K562 (cell line): ENCODE data around the gene CCND3. TPM values are rescaled to one million over a fixed set of nuclear protein-coding genes. Genes with fewer than 3 reads are reported as not detected.
A peak's percentile ranks its signal among the peaks of the same experiment; 100 is the strongest.

Source experiments
- EP300 ChIP-seq: IDR thresholded peaks from 2 replicates; pipeline ENCODE4 v1.6.1; 2012; ENCODE audit warnings: low read length, improper control_type of control experiment
- FOXK1 ChIP-seq: sonication (generic); formaldehyde crosslinking; IDR thresholded peaks from 2 replicates; pipeline ENCODE4 v1.8.0; 2022; ENCODE audit warnings: missing genetic modification reagents, mild to moderate bottlenecking, borderline replicate concordance
- HDAC8 ChIP-seq: fragments of 450-650 bp; IDR thresholded peaks from 2 replicates; pipeline ENCODE4 v1.6.1; 2016; ENCODE audit warnings: mild to moderate bottlenecking, missing genetic modification characterization, moderate library complexity, missing compliant biosample characterization
- IRF2 ChIP-seq: sonication (generic); formaldehyde crosslinking; IDR thresholded peaks from 2 replicates; pipeline ENCODE4 v1.8.1; 2022; ENCODE audit warnings: mild to moderate bottlenecking, missing genetic modification reagents
- KDM1A ChIP-seq, 2 experiments: fragments of 450-650 bp; IDR thresholded peaks; 2 replicates each; pipeline ENCODE4 v1.6.1; 2016; ENCODE audit warnings: mild to moderate bottlenecking in 2 of 2
- KDM2B ChIP-seq: fragments of 250-450 bp; sonication (Bioruptor Pico); IDR thresholded peaks from 2 replicates; pipeline ENCODE4 v1.8.0; 2021; ENCODE audit warnings: mild to moderate bottlenecking, moderate library complexity
- MYNN ChIP-seq, 2 experiments: sonication (generic); formaldehyde crosslinking in 1 of 2; IDR thresholded peaks; 2 replicates each; pipeline versions ENCODE4 v1.5.0 to v1.6.1; 2016 to 2020; ENCODE audit warnings: antibody characterized with exemption in 1 of 2, missing genetic modification reagents in 1 of 2
- NCOA2 ChIP-seq, 2 experiments: fragments of 450-650 bp; IDR thresholded peaks; 2 replicates each; pipeline ENCODE4 v1.6.1; 2018; ENCODE audit warnings: mild to moderate bottlenecking in 2 of 2, moderate library complexity in 1 of 2; ENCODE audit not compliant: partially characterized antibody in 2 of 2
- NR2C1 ChIP-seq, 2 experiments: fragments of 450-650 bp; IDR thresholded peaks; 2 replicates each; pipeline ENCODE4 v1.6.1; 2017; ENCODE audit warnings: mild to moderate bottlenecking in 2 of 2, antibody characterized with exemption in 1 of 2, inconsistent platforms in 1 of 2, missing compliant biosample characterization in 1 of 2, missing genetic modification characterization in 1 of 2
- RBM14 ChIP-seq: fragments of 200-400 bp; formaldehyde crosslinking; IDR thresholded peaks from 2 replicates; pipeline ENCODE4 v1.6.1; 2018; ENCODE audit warnings: low read depth, mild to moderate bottlenecking, low read length, moderate library complexity, borderline replicate concordance; ENCODE audit not compliant: insufficient read depth
- SMARCE1 ChIP-seq: fragments of 450-650 bp; IDR thresholded peaks from 2 replicates; pipeline ENCODE4 v1.7.1; 2016; ENCODE audit warnings: mild to moderate bottlenecking
- SREBF2 ChIP-seq: sonication (generic); formaldehyde crosslinking; IDR thresholded peaks from 2 replicates; pipeline ENCODE4 v1.4.0; 2020; ENCODE audit warnings: mild to moderate bottlenecking, missing genetic modification reagents
- SUPT5H ChIP-seq: fragments of 450-650 bp; IDR thresholded peaks from 2 replicates; pipeline ENCODE4 v1.6.1; 2016
- TEAD4 ChIP-seq, 2 experiments: sonication (generic) in 1 of 2; formaldehyde crosslinking in 1 of 2; IDR thresholded peaks; 2 replicates each; pipeline versions ENCODE4 v1.6.1 to v1.8.0; 2012 to 2022; ENCODE audit warnings: borderline replicate concordance in 1 of 2, inconsistent platforms in 1 of 2, low read length in 1 of 2, mild to moderate bottlenecking in 1 of 2, missing genetic modification reagents in 1 of 2
- ZKSCAN1 ChIP-seq: fragments of 150-350 bp; IDR thresholded peaks from 2 replicates; pipeline ENCODE4 v1.6.1; 2016; ENCODE audit warnings: low read depth, low read length
- ZSCAN29 ChIP-seq: fragments of 450-650 bp; IDR thresholded peaks from 2 replicates; pipeline ENCODE4 v1.6.1; 2017
- polyA plus RNA-seq, 8 experiments: library from polyadenylated mRNA; depleted of rRNA in 4 of 8; stranded (reverse) in 5 of 8; unstranded in 3 of 8; fragments of >200 nt; fragmentation: Nextera tagmentation in 2 of 8; fragmentation: Illumina TruSeq in 1 of 8; extraction: Ambion mirVana in 2 of 8; extraction: Trizol in 1 of 8; gene quantifications; 2 replicates each; pipeline versions ENCODE4 v1.2.1 to v1.2.3, GENCODE V29; 2011 to 2014; ENCODE audit warnings: inconsistent platforms in 1 of 8, missing spikeins in 1 of 8
- total RNA-seq, 7 experiments: library from RNA; depleted of rRNA in 6 of 7; stranded (reverse); fragments of >200 nt in 6 of 7; fragmentation: Illumina TruSeq in 2 of 7; extraction: Trizol in 2 of 7; gene quantifications; 2 replicates each; pipeline versions ENCODE4 v1.2.1 to v1.2.3, GENCODE V29; 2011 to 2021; ENCODE audit warnings: low replicate concordance in 1 of 7
- TF ChIP-seq, protein P1 (sequence below): fragments of 450-650 bp; formaldehyde crosslinking; IDR thresholded peaks from 2 replicates; pipeline ENCODE4 v1.4.0; 2020; ENCODE audit warnings: mild to moderate bottlenecking, moderate library complexity
- TF ChIP-seq, protein P2 (sequence below): fragments of 450-650 bp; IDR thresholded peaks from 2 replicates; pipeline ENCODE4 v1.6.1; 2016
- TF ChIP-seq, protein P3 (sequence below): fragments of 250-450 bp; sonication (Bioruptor Pico); IDR thresholded peaks from 2 replicates; pipeline ENCODE4 v1.5.0; 2020; ENCODE audit warnings: mild to moderate bottlenecking
- TF ChIP-seq, protein P4 (sequence below), 2 experiments: fragments of 150-350 bp in 1 of 2; IDR thresholded peaks; 2 replicates each; pipeline ENCODE4 v1.6.1; 2012 to 2016; ENCODE audit warnings: low read depth in 2 of 2, low read length in 2 of 2, mild to moderate bottlenecking in 1 of 2, moderate library complexity in 1 of 2

The CCND3 gene
- total and polyA plus RNA-seq, 9 of the 15 experiments (the other 6 are each of a cell fraction or from before 2014, with no cell fraction given), result 21.5 to 204 (median 97.4) TPM

DNA sequence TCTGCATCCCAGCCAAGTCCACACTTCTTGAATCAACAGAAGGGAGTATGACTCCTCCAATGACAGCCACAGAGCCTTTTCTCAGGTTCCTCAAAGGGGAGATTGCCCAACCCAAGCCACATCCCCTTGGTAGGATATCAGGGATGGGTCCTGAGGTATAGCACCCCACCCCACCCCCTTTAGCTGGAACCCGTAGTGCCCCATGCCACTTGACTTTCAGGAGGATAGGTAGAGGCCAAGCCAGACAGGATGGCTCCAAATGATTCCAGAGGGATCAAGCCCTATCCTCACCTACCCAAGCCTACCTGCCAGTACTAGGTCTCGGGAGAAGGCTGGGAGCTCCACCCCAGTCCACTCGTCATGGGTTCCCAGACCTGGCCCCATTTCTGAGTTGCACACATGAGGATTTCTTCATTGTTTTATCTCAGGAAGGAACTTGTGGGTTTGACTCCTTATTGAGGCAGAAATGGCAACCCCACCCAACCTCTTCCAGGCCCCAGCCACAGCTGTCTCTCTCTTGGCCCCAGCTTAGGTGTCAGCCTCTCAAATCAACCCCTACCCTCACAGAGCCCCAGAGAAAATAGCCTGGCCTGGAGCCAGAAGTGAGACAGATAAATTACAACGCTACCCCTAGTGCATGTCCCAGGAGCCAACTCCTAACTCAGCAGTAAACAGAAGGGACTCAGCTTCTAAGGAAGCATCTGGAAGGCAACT, 3.6 kb downstream of the CCND3 start (continued):
- TF ChIP-seq IRF2 (CRISPR knock-in tag), result no peak
- TF ChIP-seq HDAC8 (tag), result no peak
- no peak for TF ChIP-seq NR2C1 (IDR thresholded peaks at IDR 0.05)
- 0 out of 2 replicates have a peak, but pooled peaks have one; percentile 28 for TF ChIP-seq NR2C1 (tag; IDR thresholded peaks at IDR 0.05)
- TF ChIP-seq, protein P1, sequence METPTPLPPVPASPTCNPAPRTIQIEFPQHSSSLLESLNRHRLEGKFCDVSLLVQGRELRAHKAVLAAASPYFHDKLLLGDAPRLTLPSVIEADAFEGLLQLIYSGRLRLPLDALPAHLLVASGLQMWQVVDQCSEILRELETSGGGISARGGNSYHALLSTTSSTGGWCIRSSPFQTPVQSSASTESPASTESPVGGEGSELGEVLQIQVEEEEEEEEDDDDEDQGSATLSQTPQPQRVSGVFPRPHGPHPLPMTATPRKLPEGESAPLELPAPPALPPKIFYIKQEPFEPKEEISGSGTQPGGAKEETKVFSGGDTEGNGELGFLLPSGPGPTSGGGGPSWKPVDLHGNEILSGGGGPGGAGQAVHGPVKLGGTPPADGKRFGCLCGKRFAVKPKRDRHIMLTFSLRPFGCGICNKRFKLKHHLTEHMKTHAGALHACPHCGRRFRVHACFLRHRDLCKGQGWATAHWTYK, result no peak
- TF ChIP-seq RBM14, result no peak
- 0 out of 2 replicates have a peak, but pooled peaks have one; percentile 39 for TF ChIP-seq SREBF2 (CRISPR knock-in tag)
- TF ChIP-seq, protein P2, sequence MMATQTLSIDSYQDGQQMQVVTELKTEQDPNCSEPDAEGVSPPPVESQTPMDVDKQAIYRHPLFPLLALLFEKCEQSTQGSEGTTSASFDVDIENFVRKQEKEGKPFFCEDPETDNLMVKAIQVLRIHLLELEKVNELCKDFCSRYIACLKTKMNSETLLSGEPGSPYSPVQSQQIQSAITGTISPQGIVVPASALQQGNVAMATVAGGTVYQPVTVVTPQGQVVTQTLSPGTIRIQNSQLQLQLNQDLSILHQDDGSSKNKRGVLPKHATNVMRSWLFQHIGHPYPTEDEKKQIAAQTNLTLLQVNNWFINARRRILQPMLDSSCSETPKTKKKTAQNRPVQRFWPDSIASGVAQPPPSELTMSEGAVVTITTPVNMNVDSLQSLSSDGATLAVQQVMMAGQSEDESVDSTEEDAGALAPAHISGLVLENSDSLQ, result peak; percentile 72
- TF ChIP-seq SUPT5H, result no peak
- no peak for TF ChIP-seq KDM1A (IDR thresholded peaks at IDR 0.05)
- no peak; the same call in 1 of the 2 replicates for TF ChIP-seq MYNN (IDR thresholded peaks at IDR 0.05)
- no peak for TF ChIP-seq MYNN (CRISPR knock-in tag; IDR thresholded peaks at IDR 0.05)
- peak; percentile 18; the same call in 1 of the 2 replicates for TF ChIP-seq TEAD4 (IDR thresholded peaks at IDR 0.05; ENCODE audit: low read length)
- TF ChIP-seq TEAD4 (CRISPR knock-in tag; IDR thresholded peaks at IDR 0.05; ENCODE audit: borderline replicate concordance), result no peak
- no peak for TF ChIP-seq ZSCAN29
- TF ChIP-seq, protein P3, sequence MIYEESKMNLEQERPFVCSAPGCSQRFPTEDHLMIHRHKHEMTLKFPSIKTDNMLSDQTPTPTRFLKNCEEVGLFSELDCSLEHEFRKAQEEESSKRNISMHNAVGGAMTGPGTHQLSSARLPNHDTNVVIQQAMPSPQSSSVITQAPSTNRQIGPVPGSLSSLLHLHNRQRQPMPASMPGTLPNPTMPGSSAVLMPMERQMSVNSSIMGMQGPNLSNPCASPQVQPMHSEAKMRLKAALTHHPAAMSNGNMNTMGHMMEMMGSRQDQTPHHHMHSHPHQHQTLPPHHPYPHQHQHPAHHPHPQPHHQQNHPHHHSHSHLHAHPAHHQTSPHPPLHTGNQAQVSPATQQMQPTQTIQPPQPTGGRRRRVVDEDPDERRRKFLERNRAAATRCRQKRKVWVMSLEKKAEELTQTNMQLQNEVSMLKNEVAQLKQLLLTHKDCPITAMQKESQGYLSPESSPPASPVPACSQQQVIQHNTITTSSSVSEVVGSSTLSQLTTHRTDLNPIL, result no peak
- TF ChIP-seq, protein P4, sequence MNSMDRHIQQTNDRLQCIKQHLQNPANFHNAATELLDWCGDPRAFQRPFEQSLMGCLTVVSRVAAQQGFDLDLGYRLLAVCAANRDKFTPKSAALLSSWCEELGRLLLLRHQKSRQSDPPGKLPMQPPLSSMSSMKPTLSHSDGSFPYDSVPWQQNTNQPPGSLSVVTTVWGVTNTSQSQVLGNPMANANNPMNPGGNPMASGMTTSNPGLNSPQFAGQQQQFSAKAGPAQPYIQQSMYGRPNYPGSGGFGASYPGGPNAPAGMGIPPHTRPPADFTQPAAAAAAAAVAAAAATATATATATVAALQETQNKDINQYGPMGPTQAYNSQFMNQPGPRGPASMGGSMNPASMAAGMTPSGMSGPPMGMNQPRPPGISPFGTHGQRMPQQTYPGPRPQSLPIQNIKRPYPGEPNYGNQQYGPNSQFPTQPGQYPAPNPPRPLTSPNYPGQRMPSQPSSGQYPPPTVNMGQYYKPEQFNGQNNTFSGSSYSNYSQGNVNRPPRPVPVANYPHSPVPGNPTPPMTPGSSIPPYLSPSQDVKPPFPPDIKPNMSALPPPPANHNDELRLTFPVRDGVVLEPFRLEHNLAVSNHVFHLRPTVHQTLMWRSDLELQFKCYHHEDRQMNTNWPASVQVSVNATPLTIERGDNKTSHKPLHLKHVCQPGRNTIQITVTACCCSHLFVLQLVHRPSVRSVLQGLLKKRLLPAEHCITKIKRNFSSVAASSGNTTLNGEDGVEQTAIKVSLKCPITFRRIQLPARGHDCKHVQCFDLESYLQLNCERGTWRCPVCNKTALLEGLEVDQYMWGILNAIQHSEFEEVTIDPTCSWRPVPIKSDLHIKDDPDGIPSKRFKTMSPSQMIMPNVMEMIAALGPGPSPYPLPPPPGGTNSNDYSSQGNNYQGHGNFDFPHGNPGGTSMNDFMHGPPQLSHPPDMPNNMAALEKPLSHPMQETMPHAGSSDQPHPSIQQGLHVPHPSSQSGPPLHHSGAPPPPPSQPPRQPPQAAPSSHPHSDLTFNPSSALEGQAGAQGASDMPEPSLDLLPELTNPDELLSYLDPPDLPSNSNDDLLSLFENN (IDR thresholded peaks at IDR 0.05; ENCODE audit: low read depth in 2 of 2, low read length in 2 of 2), result no peak
- TF ChIP-seq EP300, result peak; percentile 16
- TF ChIP-seq ZKSCAN1, result no peak
- no peak for TF ChIP-seq KDM2B (CRISPR knock-in tag)
- no peak for TF ChIP-seq NCOA2 (IDR thresholded peaks at IDR 0.05; ENCODE audit: partially characterized antibody in 2 of 2)
- TF ChIP-seq SMARCE1, result no peak
- no peak for TF ChIP-seq FOXK1 (CRISPR knock-in tag)
